ENCODE data around the gene MTAP.
A peak's percentile ranks its signal among the peaks of the same experiment; 100 is the strongest.

The MTAP gene

GRCh38 chr9:21883642-21884041 is 81.2 kb downstream of the MTAP start:
- peaks cover 24% of the 10 kb centered on the region for H3K9me3 ChIP-seq (ENCODE audit: control insufficient read depth, low read length)
- peaks cover 17% of the 10 kb centered on the region for H3K36me3 ChIP-seq (ENCODE audit: control insufficient read depth, insufficient read depth, low read length, severe bottlenecking)
- H3K27me3 ChIP-seq (replicated peaks; ENCODE audit: control insufficient read depth, insufficient read depth, low read length), result no peaks in the 10 kb centered on the region
- no peak overlapping the region for H3K9ac ChIP-seq (ENCODE audit: low read length)
- no peaks in the 10 kb centered on the region for H3K4me1 ChIP-seq (ENCODE audit: control insufficient read depth, insufficient read depth, low read length)
- DNase-seq (ENCODE audit: low read depth), result no peak
- H3K4me3 ChIP-seq (ENCODE audit: low read length), result no peak overlapping the region

GRCh38 chr9:21889673-21890072 is 87.2 kb downstream of the MTAP start:
- H3K9me3 ChIP-seq (ENCODE audit: control insufficient read depth, low read length), result peaks cover 10% of the 10 kb centered on the region
- no peak overlapping the region for H3K9ac ChIP-seq (ENCODE audit: low read length)
- H3K4me3 ChIP-seq (ENCODE audit: low read length), result no peak overlapping the region

GRCh38 chr9:21890696-21891095 is 88.3 kb downstream of the MTAP start:
- Histone ChIP-seq H3K4me3 (ENCODE audit: low read length) (no peak overlapping the region), H3K9me3 (ENCODE audit: control insufficient read depth, low read length) (peaks cover 10% of the 10 kb centered on the region), H3K36me3 (ENCODE audit: control insufficient read depth, insufficient read depth, low read length, severe bottlenecking) (peaks cover 30% of the 10 kb centered on the region), H3K9ac (ENCODE audit: low read length) (no peak overlapping the region), H3K4me1 (ENCODE audit: control insufficient read depth, insufficient read depth, low read length) (no peaks in the 10 kb centered on the region), H3K27me3 (replicated peaks; ENCODE audit: control insufficient read depth, insufficient read depth, low read length) (no peaks in the 10 kb centered on the region)
- no peak for DNase-seq (ENCODE audit: low read depth)

More at GRCh38 chr9:21889673-21890072, 87.2 kb downstream of the MTAP start:
- no peak for DNase-seq (ENCODE audit: low read depth)
- Histone ChIP-seq H3K4me1 (ENCODE audit: control insufficient read depth, insufficient read depth, low read length) (no peaks in the 10 kb centered on the region), H3K27me3 (replicated peaks; ENCODE audit: control insufficient read depth, insufficient read depth, low read length) (no peaks in the 10 kb centered on the region), H3K36me3 (ENCODE audit: control insufficient read depth, insufficient read depth, low read length, severe bottlenecking) (peaks cover 28% of the 10 kb centered on the region)

GRCh38 chr9:21901546-21901945 is 99.1 kb downstream of the MTAP start:
- Histone ChIP-seq H3K9me3 (ENCODE audit: control insufficient read depth, low read length) (peaks cover 11% of the 10 kb centered on the region), H3K36me3 (ENCODE audit: control insufficient read depth, insufficient read depth, low read length, severe bottlenecking) (no peaks in the 10 kb centered on the region), H3K4me3 (ENCODE audit: low read length) (no peak overlapping the region), H3K27me3 (replicated peaks; ENCODE audit: control insufficient read depth, insufficient read depth, low read length) (no peaks in the 10 kb centered on the region), H3K4me1 (ENCODE audit: control insufficient read depth, insufficient read depth, low read length) (peaks cover 5% of the 10 kb centered on the region), H3K9ac (ENCODE audit: low read length) (no peak overlapping the region)
- no peak for DNase-seq (ENCODE audit: low read depth)

- no peak for DNase-seq (ENCODE audit: low read depth)
- H3K27me3 ChIP-seq (replicated peaks; ENCODE audit: control insufficient read depth, insufficient read depth, low read length), result no peaks in the 10 kb centered on the region
- H3K9me3 ChIP-seq (ENCODE audit: control insufficient read depth, low read length), result peaks cover 12% of the 10 kb centered on the region
- H3K4me1 ChIP-seq (ENCODE audit: control insufficient read depth, insufficient read depth, low read length), result peaks cover 5% of the 10 kb centered on the region
- H3K4me3 ChIP-seq (ENCODE audit: low read length), result no peak overlapping the region
- H3K36me3 ChIP-seq (ENCODE audit: control insufficient read depth, insufficient read depth, low read length, severe bottlenecking), result no peaks in the 10 kb centered on the region
- H3K9ac ChIP-seq (ENCODE audit: low read length), result no peak overlapping the region
Observed at GRCh38 chr9:21902136-21902535, 99.7 kb downstream of the MTAP start.

- Histone ChIP-seq H3K9me3 (ENCODE audit: control insufficient read depth, low read length) (peaks cover 17% of the 10 kb centered on the region), H3K27me3 (replicated peaks; ENCODE audit: control insufficient read depth, insufficient read depth, low read length) (no peaks in the 10 kb centered on the region), H3K36me3 (ENCODE audit: control insufficient read depth, insufficient read depth, low read length, severe bottlenecking) (peaks cover 3% of the 10 kb centered on the region), H3K4me1 (ENCODE audit: control insufficient read depth, insufficient read depth, low read length) (peaks cover 5% of the 10 kb centered on the region), H3K9ac (ENCODE audit: low read length) (no peak overlapping the region), H3K4me3 (ENCODE audit: low read length) (no peak overlapping the region)
- DNase-seq (ENCODE audit: low read depth), result no peak
Observed at GRCh38 chr9:21903380-21903965, 101.0 kb downstream of the MTAP start.

- peaks cover 25% of the 10 kb centered on the region for H3K9me3 ChIP-seq (ENCODE audit: control insufficient read depth, low read length)
- peak; percentile 30 for DNase-seq (ENCODE audit: low read depth)
- H3K4me1 ChIP-seq (ENCODE audit: control insufficient read depth, insufficient read depth, low read length), result peaks cover 5% of the 10 kb centered on the region
- peaks cover 10% of the 10 kb centered on the region for H3K36me3 ChIP-seq (ENCODE audit: control insufficient read depth, insufficient read depth, low read length, severe bottlenecking)
- no peak overlapping the region for H3K4me3 ChIP-seq (ENCODE audit: low read length)
- no peak overlapping the region for H3K9ac ChIP-seq (ENCODE audit: low read length)
- no peaks in the 10 kb centered on the region for H3K27me3 ChIP-seq (replicated peaks; ENCODE audit: control insufficient read depth, insufficient read depth, low read length)
Observed at GRCh38 chr9:21904371-21904770, 101.9 kb downstream of the MTAP start.

GRCh38 chr9:21904776-21905175 is 102.3 kb downstream of the MTAP start:
- Histone ChIP-seq H3K9ac (ENCODE audit: low read length) (no peak overlapping the region), H3K4me3 (ENCODE audit: low read length) (no peak overlapping the region), H3K36me3 (ENCODE audit: control insufficient read depth, insufficient read depth, low read length, severe bottlenecking) (peaks cover 13% of the 10 kb centered on the region), H3K27me3 (replicated peaks; ENCODE audit: control insufficient read depth, insufficient read depth, low read length) (no peaks in the 10 kb centered on the region), H3K9me3 (ENCODE audit: control insufficient read depth, low read length) (peaks cover 26% of the 10 kb centered on the region), H3K4me1 (ENCODE audit: control insufficient read depth, insufficient read depth, low read length) (peaks cover 5% of the 10 kb centered on the region)
- peak; percentile 7 for DNase-seq (ENCODE audit: low read depth)

GRCh38 chr9:21906213-21906612 is 103.8 kb downstream of the MTAP start:
- no peak overlapping the region for H3K9ac ChIP-seq (ENCODE audit: low read length)
- H3K36me3 ChIP-seq (ENCODE audit: control insufficient read depth, insufficient read depth, low read length, severe bottlenecking), result peaks cover 13% of the 10 kb centered on the region
- DNase-seq (ENCODE audit: low read depth), result no peak
- peaks cover 5% of the 10 kb centered on the region for H3K4me1 ChIP-seq (ENCODE audit: control insufficient read depth, insufficient read depth, low read length)
- no peaks in the 10 kb centered on the region for H3K27me3 ChIP-seq (replicated peaks; ENCODE audit: control insufficient read depth, insufficient read depth, low read length)
- peaks cover 26% of the 10 kb centered on the region for H3K9me3 ChIP-seq (ENCODE audit: control insufficient read depth, low read length)
- H3K4me3 ChIP-seq (ENCODE audit: low read length), result no peak overlapping the region

GRCh38 chr9:21906881-21907280 is 104.4 kb downstream of the MTAP start:
- H3K4me1 ChIP-seq (ENCODE audit: control insufficient read depth, insufficient read depth, low read length), result peaks cover 5% of the 10 kb centered on the region
- no peaks in the 10 kb centered on the region for H3K27me3 ChIP-seq (replicated peaks; ENCODE audit: control insufficient read depth, insufficient read depth, low read length)
- no peak overlapping the region for H3K4me3 ChIP-seq (ENCODE audit: low read length)
- peaks cover 26% of the 10 kb centered on the region for H3K9me3 ChIP-seq (ENCODE audit: control insufficient read depth, low read length)
- DNase-seq (ENCODE audit: low read depth), result peak; percentile 32
- H3K9ac ChIP-seq (ENCODE audit: low read length), result no peak overlapping the region
- H3K36me3 ChIP-seq (ENCODE audit: control insufficient read depth, insufficient read depth, low read length, severe bottlenecking), result peaks cover 13% of the 10 kb centered on the region

GRCh38 chr9:21919377-21920362 is 117.2 kb downstream of the MTAP start:
- Histone ChIP-seq H3K4me3 (ENCODE audit: low read length) (no peak overlapping the region), H3K36me3 (ENCODE audit: control insufficient read depth, insufficient read depth, low read length, severe bottlenecking) (no peaks in the 10 kb centered on the region), H3K27me3 (replicated peaks; ENCODE audit: control insufficient read depth, insufficient read depth, low read length) (no peaks in the 10 kb centered on the region), H3K4me1 (ENCODE audit: control insufficient read depth, insufficient read depth, low read length) (no peaks in the 10 kb centered on the region), H3K9ac (ENCODE audit: low read length) (no peak overlapping the region), H3K9me3 (ENCODE audit: control insufficient read depth, low read length) (no peaks in the 10 kb centered on the region)
- DNase-seq (ENCODE audit: low read depth), result peak; percentile 20

Measured in adipocyte (in vitro differentiated cells).